GM12878 (cell line): ENCODE data around the gene NFKBIZ. TPM values are rescaled to one million over a fixed set of nuclear protein-coding genes. Genes with fewer than 3 reads are reported as not detected.

Source experiments
- ATF2 ChIP-seq: IDR thresholded peaks from 2 replicates; pipeline ENCODE4 v1.6.1; 2012; ENCODE audit warnings: low read length, inconsistent platforms
- ATF7 ChIP-seq: fragments of 450-650 bp; IDR thresholded peaks from 2 replicates; pipeline ENCODE4 v1.6.1; 2016; ENCODE audit warnings: low read depth, mild to moderate bottlenecking
- BACH1 ChIP-seq: fragments of 450-650 bp; IDR thresholded peaks from 2 replicates; pipeline ENCODE4 v1.6.1; 2017; ENCODE audit warnings: mild to moderate bottlenecking, borderline replicate concordance
- BCL3 ChIP-seq: IDR thresholded peaks from 2 replicates; pipeline ENCODE4 v1.6.1; 2011; ENCODE audit warnings: borderline replicate concordance, low read depth, mild to moderate bottlenecking, moderate library complexity, low read length; ENCODE audit not compliant: insufficient read depth, poor library complexity, severe bottlenecking
- EZH2 ChIP-seq: IDR thresholded peaks from 2 replicates; pipeline ENCODE4 v1.6.1; 2012; ENCODE audit warnings: low read depth, mild to moderate bottlenecking, control low read depth, inconsistent platforms, low read length, borderline replicate concordance; ENCODE audit not compliant: control insufficient read depth
- HSF1 ChIP-seq: fragments of 150-350 bp; IDR thresholded peaks from 2 replicates; pipeline ENCODE4 v1.6.1; 2014; ENCODE audit warnings: mild to moderate bottlenecking, low read depth, low read length
- KDM1A ChIP-seq: fragments of 200-600 bp; sonication (generic); IDR thresholded peaks from 2 replicates; pipeline ENCODE4 v1.6.1; 2016; ENCODE audit warnings: borderline replicate concordance
- LARP7 ChIP-seq: fragments of 450-650 bp; IDR thresholded peaks from 2 replicates; pipeline ENCODE4 v1.6.1; 2017; ENCODE audit warnings: mild to moderate bottlenecking
- MTA2 ChIP-seq: fragments of 450-650 bp; IDR thresholded peaks from 2 replicates; pipeline ENCODE4 v1.6.1; 2016; ENCODE audit warnings: low read depth, mild to moderate bottlenecking, moderate library complexity
- MTA3 ChIP-seq: IDR thresholded peaks from 2 replicates; pipeline ENCODE4 v1.6.1; 2012; ENCODE audit warnings: low read length, inconsistent platforms, borderline replicate concordance
- PKNOX1 ChIP-seq: fragments of 450-650 bp; IDR thresholded peaks from 2 replicates; pipeline ENCODE4 v1.6.1; 2016; ENCODE audit warnings: mild to moderate bottlenecking
- POU2F2 ChIP-seq: IDR thresholded peaks from 3 replicates; pipeline ENCODE4 v1.6.1; 2011; ENCODE audit warnings: low read depth, mild to moderate bottlenecking, low read length, borderline replicate concordance
- RAD21 ChIP-seq: IDR thresholded peaks from 2 replicates; pipeline ENCODE4 v1.6.1; 2011; ENCODE audit warnings: mild to moderate bottlenecking, low read depth, low read length, moderate library complexity; ENCODE audit not compliant: insufficient read depth
- RELB ChIP-seq: fragments of 450-650 bp; IDR thresholded peaks from 2 replicates; pipeline ENCODE4 v1.6.1; 2017; ENCODE audit warnings: low read depth, mild to moderate bottlenecking, moderate library complexity
- SP1 ChIP-seq: IDR thresholded peaks from one replicate; pipeline ENCODE4 v1.6.1; 2011; ENCODE audit warnings: low read depth, low read length
- SUPT20H ChIP-seq: IDR thresholded peaks from 2 replicates; pipeline ENCODE4 v1.6.1; 2011; ENCODE audit warnings: low read depth, mild to moderate bottlenecking, low read length, moderate library complexity, borderline replicate concordance; ENCODE audit not compliant: control insufficient read depth
- TCF12 ChIP-seq: IDR thresholded peaks from 2 replicates; pipeline ENCODE4 v1.6.1; 2011; ENCODE audit warnings: low read depth, mild to moderate bottlenecking, low read length
- USF1 ChIP-seq: IDR thresholded peaks from 2 replicates; pipeline ENCODE4 v1.6.1; 2011; ENCODE audit warnings: borderline replicate concordance, low read depth, mild to moderate bottlenecking, moderate library complexity, mixed read lengths, low read length; ENCODE audit not compliant: insufficient read depth; ENCODE audit errors: extremely low read length
- ZBED1 ChIP-seq: IDR thresholded peaks from 2 replicates; pipeline ENCODE4 v1.6.1; 2016; ENCODE audit warnings: borderline replicate concordance
- ZNF217 ChIP-seq: fragments of 450-650 bp; IDR thresholded peaks from 2 replicates; pipeline ENCODE4 v1.6.1; 2017; ENCODE audit warnings: antibody characterized with exemption, mild to moderate bottlenecking
- ZNF384 ChIP-seq: IDR thresholded peaks from 2 replicates; pipeline ENCODE4 v1.6.1; 2012; ENCODE audit warnings: low read depth, mild to moderate bottlenecking, low read length, improper control_type of control experiment, borderline replicate concordance
- ZNF622 ChIP-seq: fragments of 450-650 bp; IDR thresholded peaks from 2 replicates; pipeline ENCODE4 v1.6.1; 2017; ENCODE audit warnings: mild to moderate bottlenecking, inconsistent platforms
- polyA plus RNA-seq, 11 experiments: library from polyadenylated mRNA; depleted of rRNA in 4 of 11; unstranded in 6 of 11; stranded (reverse) in 5 of 11; fragments of >200 nt; fragmentation: Nextera tagmentation in 4 of 11; fragmentation: Illumina TruSeq in 1 of 11; extraction: Ambion mirVana in 4 of 11; extraction: Trizol in 1 of 11; gene quantifications; 1 replicate in 1 of 11; 2 replicates in 10 of 11; pipeline versions ENCODE4 v1.2.1 to v1.2.3, GENCODE V29; 2011 to 2016; ENCODE audit warnings: inconsistent platforms in 2 of 11, missing spikeins in 2 of 11, low read depth in 1 of 11
- total RNA-seq, 4 experiments: library from RNA; depleted of rRNA in 3 of 4; stranded (reverse); fragments of >200 nt in 3 of 4; fragmentation: Illumina TruSeq in 1 of 4; extraction: Trizol in 1 of 4; gene quantifications; 2 replicates each; pipeline versions ENCODE4 v1.2.1 to v1.2.3, GENCODE V29; 2013 to 2021

NFKBIZ gene
- total and polyA plus RNA-seq, 10 of the 15 experiments (the other 5 are each of a cell fraction or from before 2014, with no cell fraction given) = 6.3 to 53.8 (median 17.3) TPM

GRCh38 chr3:101898752-101899169, 49.4 kb downstream of the NFKBIZ start (continued):
- TF ChIP-seq HSF1 (no peak), BCL3 (peak; percentile 57), USF1 (no peak), ZNF217 (peak; percentile 87), ZNF622 (no peak), SP1 (no peak), PKNOX1 (peak; percentile 82), RELB (peak; percentile 91), BACH1 (no peak), SUPT20H (no peak), EZH2 (no peak), ZNF384 (peak; percentile 98), MTA3 (peak; percentile 85; the same call in 1 of the 2 replicates), KDM1A (no peak), ATF7 (peak; percentile 82), ZBED1 (peak; percentile 80), MTA2 (peak; percentile 93), POU2F2 (peak; percentile 22; the same call in 1 of the 3 replicates), LARP7 (no peak), RAD21 (peak; percentile 18; the same call in 1 of the 2 replicates), TCF12 (peak; percentile 89), ATF2 (peak; percentile 89)
